Neutrophil (primary cell): Measurements from ENCODE around the gene INVS.
A peak's percentile ranks its signal among the peaks of the same experiment; 100 is the strongest.

ENCODE experiments used
- H3K27ac ChIP-seq: fragments of 200-600 bp; sonication (generic); 2 replicates; pipeline ENCODE4 v1.5.1; 2016; ENCODE audit warnings: mild to moderate bottlenecking, moderate library complexity
- H3K27me3 ChIP-seq: fragments of 200-600 bp; sonication (generic); 2 replicates; pipeline ENCODE4 v1.6.0; 2016; ENCODE audit warnings: mild to moderate bottlenecking
- H3K36me3 ChIP-seq: fragments of 200-600 bp; sonication (generic); 2 replicates; pipeline ENCODE4 v1.5.1; 2017
- H3K4me1 ChIP-seq, 2 experiments: fragments of 200-600 bp in 1 of 2; sonication (generic) in 1 of 2; 1 replicate in 1 of 2; 2 replicates in 1 of 2; pipeline versions ENCODE4 v1.5.1 to v1.6.1; 2013 to 2016; ENCODE audit warnings: low read depth in 1 of 2, low read length in 1 of 2, mild to moderate bottlenecking in 1 of 2, moderate library complexity in 1 of 2; ENCODE audit not compliant: control insufficient read depth in 1 of 2, insufficient read depth in 1 of 2
- H3K4me3 ChIP-seq, 2 experiments: fragments of 200-600 bp in 1 of 2; sonication (generic) in 1 of 2; 1 replicate in 1 of 2; 2 replicates in 1 of 2; pipeline ENCODE4 v1.5.1; 2013 to 2016; ENCODE audit warnings: low read depth in 1 of 2, low read length in 1 of 2, mild to moderate bottlenecking in 1 of 2, moderate library complexity in 1 of 2
- H3K9me3 ChIP-seq: fragments of 200-600 bp; sonication (generic); 2 replicates; pipeline ENCODE4 v1.5.1; 2016
- CTCF ChIP-seq: fragments of 200-600 bp; sonication (generic); IDR thresholded peaks from 2 replicates; pipeline ENCODE4 v1.5.1; 2016; ENCODE audit warnings: antibody characterized with exemption

Gene INVS

DNA sequence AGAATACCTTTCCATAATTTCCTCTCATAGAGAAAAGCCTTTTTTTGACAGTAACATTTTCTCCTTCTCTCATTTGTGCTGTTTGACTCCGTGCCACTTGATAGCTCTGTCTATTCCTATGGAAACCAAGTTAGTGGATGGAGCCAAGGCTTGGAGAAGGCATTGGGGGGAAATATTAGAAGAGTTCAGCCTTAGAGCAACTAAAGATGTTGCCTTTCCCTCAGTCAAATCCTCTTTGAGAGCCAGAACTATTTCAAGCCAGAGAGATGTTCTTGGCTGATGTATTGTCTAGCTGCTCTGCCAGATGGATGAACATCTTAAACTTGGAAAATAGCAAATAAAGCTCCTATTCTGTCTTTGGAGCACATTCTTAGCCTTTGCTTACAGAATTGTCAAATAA is 112.4 kb downstream of the INVS start:
- Histone ChIP-seq H3K27ac (no peak overlapping the region), H3K36me3 (no peaks in the 10 kb centered on the region), H3K27me3 (no peaks in the 10 kb centered on the region), H3K4me3 (no peak overlapping the region), H3K9me3 (no peaks in the 10 kb centered on the region), H3K4me1 (peaks cover 8% of the 10 kb centered on the region in 2 experiments)
- no peak for TF ChIP-seq CTCF

DNA sequence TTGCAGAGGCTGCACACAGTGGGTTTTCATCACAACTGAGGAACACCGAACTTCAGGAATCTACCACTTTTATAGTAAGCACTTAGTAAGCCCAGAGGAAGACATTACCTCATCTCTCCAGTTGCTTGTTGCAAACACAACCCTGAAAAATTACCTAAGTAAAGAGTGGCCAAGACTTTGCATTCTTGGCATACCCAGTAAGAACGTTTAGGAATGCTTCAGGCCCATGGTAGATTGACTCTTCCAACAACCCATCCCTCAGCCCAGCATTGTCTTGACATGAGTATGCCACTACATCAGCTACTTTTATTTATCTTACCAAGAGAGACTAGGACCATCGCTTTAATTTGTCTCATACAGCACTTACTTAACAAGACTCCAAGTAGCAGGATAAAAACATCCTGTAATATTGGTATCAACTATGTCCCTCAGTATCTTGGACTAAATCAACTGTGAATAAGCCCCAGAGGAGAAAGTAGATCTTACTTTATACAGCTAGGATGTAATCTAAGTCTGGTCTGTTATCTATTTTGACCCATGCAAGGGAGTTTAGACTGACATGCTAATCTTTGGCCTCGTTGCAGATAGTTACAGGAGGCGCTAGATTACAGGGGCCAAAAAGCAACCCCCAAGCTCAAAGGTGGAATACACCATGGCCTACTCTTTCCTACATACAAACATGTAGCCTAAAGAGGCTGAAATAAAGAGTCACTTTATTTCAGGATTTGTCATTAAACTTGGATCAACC is 114.9 kb downstream of the INVS start:
- Histone ChIP-seq H3K27ac (no peak overlapping the region), H3K4me1 (peaks cover 8% of the 10 kb centered on the region in 2 experiments), H3K27me3 (no peaks in the 10 kb centered on the region), H3K9me3 (no peaks in the 10 kb centered on the region), H3K4me3 (no peak overlapping the region), H3K36me3 (no peaks in the 10 kb centered on the region)
- TF ChIP-seq CTCF: no peak

DNA sequence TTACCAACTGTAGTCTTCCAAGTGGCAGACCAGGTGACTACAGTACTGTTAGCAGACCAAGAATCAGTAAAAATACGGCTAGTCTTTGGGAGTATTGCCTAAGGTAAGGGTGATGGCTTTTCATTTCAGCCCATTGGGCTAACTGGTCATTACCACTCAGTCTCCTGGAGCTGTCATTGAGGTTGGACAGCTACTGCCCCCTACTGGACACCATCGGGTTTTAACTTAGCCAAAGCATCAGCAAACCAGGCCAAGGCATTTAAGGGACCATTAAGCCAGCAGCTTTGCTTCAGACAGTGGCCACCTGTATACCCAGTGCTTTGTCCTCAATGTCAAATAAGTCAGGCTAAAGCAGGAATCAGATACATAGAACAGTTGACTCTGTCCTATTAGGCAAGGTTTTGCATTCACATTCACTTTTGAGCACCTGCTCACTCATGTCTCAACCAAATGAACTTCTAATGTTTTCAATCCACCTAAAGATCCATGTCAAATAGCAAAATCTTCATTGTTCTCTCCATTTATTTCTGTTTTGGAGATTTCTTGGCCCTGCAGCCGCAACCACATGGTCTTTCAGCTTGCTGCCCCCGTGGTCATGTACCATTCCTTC is 117.2 kb downstream of the INVS start:
- H3K27ac ChIP-seq: no peak overlapping the region
- H3K27me3 ChIP-seq: no peaks in the 10 kb centered on the region
- H3K9me3 ChIP-seq: no peaks in the 10 kb centered on the region
- H3K36me3 ChIP-seq: no peaks in the 10 kb centered on the region
- peak; percentile 40 for TF ChIP-seq CTCF
- H3K4me1 ChIP-seq: no peaks in the 10 kb centered on the region
- H3K4me3 ChIP-seq: no peak overlapping the region

DNA sequence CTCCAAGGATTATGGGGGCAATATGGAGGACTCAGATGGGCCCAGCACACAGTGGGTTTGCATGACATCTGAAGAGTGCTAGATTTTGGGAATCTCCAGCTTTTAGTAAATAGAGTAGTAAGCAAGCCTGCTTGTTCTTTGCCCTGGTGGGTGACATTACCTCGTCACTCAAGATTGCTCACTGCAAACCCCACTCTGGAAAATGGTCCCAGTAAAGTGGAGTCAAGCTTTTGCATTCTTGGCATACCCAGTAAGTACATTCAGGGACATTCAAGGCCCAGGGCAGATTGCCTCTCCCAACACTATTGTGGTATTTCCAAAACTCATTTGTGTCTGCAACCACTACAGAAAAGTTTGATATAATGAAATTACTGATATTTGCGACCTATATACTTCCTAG is 118.5 kb downstream of the INVS start:
- Histone ChIP-seq H3K27ac (no peak overlapping the region), H3K36me3 (no peaks in the 10 kb centered on the region), H3K4me1 (no peaks in the 10 kb centered on the region), H3K4me3 (no peak overlapping the region), H3K27me3 (no peaks in the 10 kb centered on the region), H3K9me3 (no peaks in the 10 kb centered on the region)
- TF ChIP-seq CTCF: no peak

DNA sequence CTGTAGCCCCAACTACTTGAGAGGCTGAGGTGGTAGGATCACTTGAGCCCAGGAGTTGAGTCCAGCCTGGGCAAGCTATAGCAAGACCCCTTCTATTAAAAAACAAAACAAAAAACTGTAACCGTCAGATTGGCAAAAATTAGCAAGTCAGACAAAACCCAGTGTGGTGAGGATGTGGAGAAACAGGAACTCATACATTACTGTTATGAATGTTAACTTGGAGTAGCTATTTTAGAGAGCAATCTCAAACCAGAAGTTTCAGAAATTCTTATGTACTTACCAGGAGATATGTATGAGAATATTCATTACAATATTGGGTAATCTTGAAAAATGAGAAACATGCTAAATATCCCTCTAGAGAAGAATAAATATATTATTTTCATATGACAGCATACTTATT is 120.3 kb downstream of the INVS start:
- Histone ChIP-seq H3K27ac (no peak overlapping the region), H3K4me3 (no peak overlapping the region), H3K4me1 (no peaks in the 10 kb centered on the region), H3K36me3 (no peaks in the 10 kb centered on the region), H3K9me3 (no peaks in the 10 kb centered on the region), H3K27me3 (no peaks in the 10 kb centered on the region)
- no peak for TF ChIP-seq CTCF
